K562 (cell line): ENCODE data around the gene SLC7A11. TPM values are rescaled to one million over a fixed set of nuclear protein-coding genes. Genes with fewer than 3 reads are reported as not detected.

Source experiments
- FIP1L1 ChIP-seq: fragments of 200-400 bp; formaldehyde crosslinking; IDR thresholded peaks from 2 replicates; pipeline ENCODE4 v1.6.1; 2018; ENCODE audit warnings: mild to moderate bottlenecking, low read depth, low read length; ENCODE audit not compliant: poor library complexity, severe bottlenecking
- GABPB2 ChIP-seq: fragments of 250-450 bp; sonication (Bioruptor Pico); conservative IDR thresholded peaks from 2 replicates; pipeline ENCODE4 v1.5.1; 2021; ENCODE audit warnings: mild to moderate bottlenecking
- GTF2A2 ChIP-seq: IDR thresholded peaks from 2 replicates; pipeline ENCODE4 v1.6.1; 2016; ENCODE audit warnings: mild to moderate bottlenecking, missing genetic modification characterization, missing compliant biosample characterization
- GTF2E2 ChIP-seq: fragments of 200-800 bp; sonication (Bioruptor generic); IDR thresholded peaks from 2 replicates; pipeline ENCODE4 v1.6.1; 2016; ENCODE audit warnings: missing genetic modification characterization, missing compliant biosample characterization
- HDAC1 ChIP-seq, 2 experiments: fragments of 450-650 bp; IDR thresholded peaks; 2 replicates each; pipeline ENCODE4 v1.6.1; 2016 to 2017; ENCODE audit warnings: inconsistent platforms in 1 of 2, mild to moderate bottlenecking in 1 of 2, moderate library complexity in 1 of 2
- HMG20B ChIP-seq: fragments of 250-450 bp; sonication (Bioruptor Pico); IDR thresholded peaks from 2 replicates; pipeline ENCODE4 v1.5.0; 2021; ENCODE audit warnings: mild to moderate bottlenecking
- JUN ChIP-seq, 2 experiments: sonication (generic) in 1 of 2; formaldehyde crosslinking in 1 of 2; IDR thresholded peaks; 2 replicates each; pipeline versions ENCODE4 v1.6.1 to v1.8.0; 2012 to 2022; ENCODE audit warnings: borderline replicate concordance in 2 of 2, mild to moderate bottlenecking in 2 of 2, improper control_type of control experiment in 1 of 2, low read depth in 1 of 2, low read length in 1 of 2, missing genetic modification reagents in 1 of 2
- LCOR ChIP-seq: sonication (generic); formaldehyde crosslinking; IDR thresholded peaks from 2 replicates; pipeline ENCODE4 v1.8.0; 2022; ENCODE audit warnings: mild to moderate bottlenecking, missing genetic modification reagents
- MYNN ChIP-seq, 2 experiments: sonication (generic); formaldehyde crosslinking in 1 of 2; IDR thresholded peaks; 2 replicates each; pipeline versions ENCODE4 v1.5.0 to v1.6.1; 2016 to 2020; ENCODE audit warnings: antibody characterized with exemption in 1 of 2, missing genetic modification reagents in 1 of 2
- POLR2AphosphoS2 ChIP-seq: IDR thresholded peaks from 2 replicates; pipeline ENCODE4 v1.6.1; 2012; ENCODE audit warnings: low read length, improper control_type of control experiment
- POLR2B ChIP-seq: fragments of 450-650 bp; IDR thresholded peaks from 2 replicates; pipeline ENCODE4 v1.6.1; 2018; ENCODE audit warnings: low read depth; ENCODE audit not compliant: partially characterized antibody
- RBM34 ChIP-seq: fragments of 200-400 bp; formaldehyde crosslinking; IDR thresholded peaks from 2 replicates; pipeline ENCODE4 v1.6.1; 2018; ENCODE audit warnings: low read length, borderline replicate concordance; ENCODE audit not compliant: insufficient read depth
- RFX5 ChIP-seq: IDR thresholded peaks from 2 replicates; pipeline ENCODE4 v1.6.1; 2011; ENCODE audit warnings: low read depth, mild to moderate bottlenecking, improper control_type of control experiment, low read length
- SOX6 ChIP-seq: fragments of 450-650 bp; IDR thresholded peaks from 2 replicates; pipeline ENCODE4 v1.6.1; 2014; ENCODE audit warnings: mild to moderate bottlenecking
- SP1 ChIP-seq: sonication (generic); formaldehyde crosslinking; IDR thresholded peaks from 2 replicates; pipeline ENCODE4 v1.8.1; 2022; ENCODE audit warnings: mild to moderate bottlenecking, missing genetic modification reagents
- SRSF3 ChIP-seq: fragments of 200-400 bp; formaldehyde crosslinking; IDR thresholded peaks from 2 replicates; pipeline ENCODE4 v1.6.1; 2016; ENCODE audit warnings: mild to moderate bottlenecking, low read length, moderate library complexity; ENCODE audit not compliant: insufficient read depth
- ZC3H4 ChIP-seq: sonication (generic); formaldehyde crosslinking; IDR thresholded peaks from 2 replicates; pipeline ENCODE4 v1.9.0; 2021; ENCODE audit warnings: missing genetic modification reagents, borderline replicate concordance
- ZFPM2 ChIP-seq: fragments of 250-450 bp; sonication (Bioruptor Pico); IDR thresholded peaks from 2 replicates; pipeline ENCODE4 v1.5.1; 2022; ENCODE audit warnings: mild to moderate bottlenecking
- ZNF41 ChIP-seq: fragments of 250-450 bp; sonication (Bioruptor Pico); conservative IDR thresholded peaks from 2 replicates; pipeline ENCODE4 v1.4.0; 2020; ENCODE audit warnings: mild to moderate bottlenecking
- polyA plus RNA-seq, 8 experiments: library from polyadenylated mRNA; depleted of rRNA in 4 of 8; stranded (reverse) in 5 of 8; unstranded in 3 of 8; fragments of >200 nt; fragmentation: Nextera tagmentation in 2 of 8; fragmentation: Illumina TruSeq in 1 of 8; extraction: Ambion mirVana in 2 of 8; extraction: Trizol in 1 of 8; gene quantifications; 2 replicates each; pipeline versions ENCODE4 v1.2.1 to v1.2.3, GENCODE V29; 2011 to 2014; ENCODE audit warnings: inconsistent platforms in 1 of 8, missing spikeins in 1 of 8
- total RNA-seq, 7 experiments: library from RNA; depleted of rRNA in 6 of 7; stranded (reverse); fragments of >200 nt in 6 of 7; fragmentation: Illumina TruSeq in 2 of 7; extraction: Trizol in 2 of 7; gene quantifications; 2 replicates each; pipeline versions ENCODE4 v1.2.1 to v1.2.3, GENCODE V29; 2011 to 2021; ENCODE audit warnings: low replicate concordance in 1 of 7
- TF ChIP-seq, protein P1 (sequence below): fragments of 250-450 bp; sonication (Bioruptor Pico); IDR thresholded peaks from 2 replicates; pipeline ENCODE4 v1.8.0; 2022; ENCODE audit warnings: inconsistent platforms, mild to moderate bottlenecking, moderate library complexity, borderline replicate concordance
- TF ChIP-seq, protein P2 (sequence below): fragments of 450-650 bp; formaldehyde crosslinking; IDR thresholded peaks from 2 replicates; pipeline ENCODE4 v1.4.0; 2020; ENCODE audit warnings: mild to moderate bottlenecking, moderate library complexity
- TF ChIP-seq, protein P3 (sequence below): fragments of 450-650 bp; IDR thresholded peaks from 2 replicates; pipeline ENCODE4 v1.6.1; 2016
- TF ChIP-seq, protein P4 (sequence below): fragments of 250-450 bp; sonication (Bioruptor Pico); IDR thresholded peaks from 2 replicates; pipeline ENCODE4 v1.4.0; 2020

SLC7A11 gene
- total and polyA plus RNA-seq, 9 of the 15 experiments (the other 6 are each of a cell fraction or from before 2014, with no cell fraction given): 4.5 to 26.1 (median 13.5) TPM

DNA sequence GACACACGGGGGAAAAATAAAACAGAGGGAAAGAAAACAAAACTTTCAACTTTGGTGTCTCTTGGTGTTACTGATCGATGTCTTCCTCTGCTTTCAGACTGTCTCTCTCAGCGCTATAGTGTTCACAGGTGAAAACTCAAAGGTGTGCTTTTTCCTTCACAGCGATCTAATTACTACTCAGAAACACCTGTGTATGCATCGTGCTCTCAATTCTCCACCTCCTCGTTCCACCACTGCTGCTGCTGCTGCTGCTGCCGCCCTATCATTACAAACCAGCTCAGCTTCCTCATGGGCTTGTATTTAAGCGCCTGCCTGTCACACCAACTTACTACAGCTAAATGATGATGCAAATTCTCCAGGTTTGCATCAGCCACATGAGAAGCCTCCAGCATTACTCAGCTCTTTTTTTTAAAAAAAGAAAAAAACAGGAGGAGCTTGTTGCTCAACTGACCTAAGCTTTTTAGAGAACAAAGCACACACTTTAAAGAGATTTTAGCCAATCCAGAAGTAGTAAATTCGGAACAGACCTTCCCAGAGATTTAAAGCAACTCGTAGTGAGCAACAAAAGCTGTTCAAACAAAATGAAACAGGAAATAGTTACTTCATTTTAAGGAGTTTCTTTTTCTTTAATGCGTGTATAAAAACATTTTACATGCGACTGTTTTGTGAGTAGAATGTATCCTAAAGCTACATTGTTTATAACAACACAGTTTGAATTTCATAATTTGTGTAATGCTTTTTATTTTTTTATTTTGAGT is at the start of gene SLC7A11 (continued):
- TF ChIP-seq, protein P1, sequence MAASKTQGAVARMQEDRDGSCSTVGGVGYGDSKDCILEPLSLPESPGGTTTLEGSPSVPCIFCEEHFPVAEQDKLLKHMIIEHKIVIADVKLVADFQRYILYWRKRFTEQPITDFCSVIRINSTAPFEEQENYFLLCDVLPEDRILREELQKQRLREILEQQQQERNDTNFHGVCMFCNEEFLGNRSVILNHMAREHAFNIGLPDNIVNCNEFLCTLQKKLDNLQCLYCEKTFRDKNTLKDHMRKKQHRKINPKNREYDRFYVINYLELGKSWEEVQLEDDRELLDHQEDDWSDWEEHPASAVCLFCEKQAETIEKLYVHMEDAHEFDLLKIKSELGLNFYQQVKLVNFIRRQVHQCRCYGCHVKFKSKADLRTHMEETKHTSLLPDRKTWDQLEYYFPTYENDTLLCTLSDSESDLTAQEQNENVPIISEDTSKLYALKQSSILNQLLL (CRISPR knock-in tag): no peak
- TF ChIP-seq, protein P2, sequence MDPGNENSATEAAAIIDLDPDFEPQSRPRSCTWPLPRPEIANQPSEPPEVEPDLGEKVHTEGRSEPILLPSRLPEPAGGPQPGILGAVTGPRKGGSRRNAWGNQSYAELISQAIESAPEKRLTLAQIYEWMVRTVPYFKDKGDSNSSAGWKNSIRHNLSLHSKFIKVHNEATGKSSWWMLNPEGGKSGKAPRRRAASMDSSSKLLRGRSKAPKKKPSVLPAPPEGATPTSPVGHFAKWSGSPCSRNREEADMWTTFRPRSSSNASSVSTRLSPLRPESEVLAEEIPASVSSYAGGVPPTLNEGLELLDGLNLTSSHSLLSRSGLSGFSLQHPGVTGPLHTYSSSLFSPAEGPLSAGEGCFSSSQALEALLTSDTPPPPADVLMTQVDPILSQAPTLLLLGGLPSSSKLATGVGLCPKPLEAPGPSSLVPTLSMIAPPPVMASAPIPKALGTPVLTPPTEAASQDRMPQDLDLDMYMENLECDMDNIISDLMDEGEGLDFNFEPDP (CRISPR knock-in tag): no peak
- TF ChIP-seq, protein P3, sequence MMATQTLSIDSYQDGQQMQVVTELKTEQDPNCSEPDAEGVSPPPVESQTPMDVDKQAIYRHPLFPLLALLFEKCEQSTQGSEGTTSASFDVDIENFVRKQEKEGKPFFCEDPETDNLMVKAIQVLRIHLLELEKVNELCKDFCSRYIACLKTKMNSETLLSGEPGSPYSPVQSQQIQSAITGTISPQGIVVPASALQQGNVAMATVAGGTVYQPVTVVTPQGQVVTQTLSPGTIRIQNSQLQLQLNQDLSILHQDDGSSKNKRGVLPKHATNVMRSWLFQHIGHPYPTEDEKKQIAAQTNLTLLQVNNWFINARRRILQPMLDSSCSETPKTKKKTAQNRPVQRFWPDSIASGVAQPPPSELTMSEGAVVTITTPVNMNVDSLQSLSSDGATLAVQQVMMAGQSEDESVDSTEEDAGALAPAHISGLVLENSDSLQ: peak; percentile 96
- TF ChIP-seq SP1 (0 out of 2 replicates have a peak, but pooled peaks have one; percentile 26), RBM34 (no peak), POLR2AphosphoS2 (peak; percentile 81; the same call in 1 of the 2 replicates), LCOR (CRISPR knock-in tag) (no peak; the same call in none of the 2 replicates), JUN (IDR thresholded peaks at IDR 0.05; ENCODE audit: borderline replicate concordance, low read depth, low read length) (peak; percentile 81), JUN (CRISPR knock-in tag; IDR thresholded peaks at IDR 0.05; ENCODE audit: borderline replicate concordance) (0 out of 2 replicates have a peak, but pooled peaks have one; percentile 6), MYNN (IDR thresholded peaks at IDR 0.05) (0 out of 2 replicates have a peak, but pooled peaks have one; percentile 57), MYNN (CRISPR knock-in tag; IDR thresholded peaks at IDR 0.05) (no peak), GTF2E2 (tag) (peak; percentile 87), SOX6 (peak; percentile 91), ZNF41 (CRISPR knock-in tag) (no peak), GTF2A2 (tag) (no peak), RFX5 (no peak), POLR2B (peak; percentile 95), HDAC1 (IDR thresholded peaks at IDR 0.05) (no peak; a peak in 1 of 4 replicates), GABPB2 (0 out of 2 replicates have a peak, but pooled peaks have one; percentile 40), SRSF3 (no peak), ZC3H4 (no peak), HMG20B (CRISPR knock-in tag) (no peak), FIP1L1 (no peak), ZFPM2 (no peak)
- TF ChIP-seq, protein P4, sequence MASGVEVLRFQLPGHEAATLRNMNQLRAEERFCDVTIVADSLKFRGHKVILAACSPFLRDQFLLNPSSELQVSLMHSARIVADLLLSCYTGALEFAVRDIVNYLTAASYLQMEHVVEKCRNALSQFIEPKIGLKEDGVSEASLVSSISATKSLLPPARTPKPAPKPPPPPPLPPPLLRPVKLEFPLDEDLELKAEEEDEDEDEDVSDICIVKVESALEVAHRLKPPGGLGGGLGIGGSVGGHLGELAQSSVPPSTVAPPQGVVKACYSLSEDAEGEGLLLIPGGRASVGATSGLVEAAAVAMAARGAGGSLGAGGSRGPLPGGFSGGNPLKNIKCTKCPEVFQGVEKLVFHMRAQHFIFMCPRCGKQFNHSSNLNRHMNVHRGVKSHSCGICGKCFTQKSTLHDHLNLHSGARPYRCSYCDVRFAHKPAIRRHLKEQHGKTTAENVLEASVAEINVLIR: no peak
